ENCODE results near the gene ZNF132.
"Not testable (repeated sequence)": the region's sequence is repeated elsewhere in the genome, so short reads cannot be mapped to it uniquely, and the experiment has no call there.

The ZNF132 gene

GRCh38 chr19:58439576-58440554, at the start of gene ZNF132:
Gene ZNF132, minus strand, starts transcription at chr19:58440153. Its CDS starts 332 bp downstream, at chr19:58439821.
- peak; percentile 93 for DNase-seq

GRCh38 chr19:58484349-58484748, 44.4 kb upstream of the ZNF132 start:
- not testable (repeated sequence) for DNase-seq

GRCh38 chr19:58483776-58484175, 43.8 kb upstream of the ZNF132 start:
- no peak for DNase-seq

- DNase-seq, result no peak
Measured at GRCh38 chr19:58482372-58482771, 42.4 kb upstream of the ZNF132 start.

GRCh38 chr19:58480831-58481230, 40.9 kb upstream of the ZNF132 start:
- no peak for DNase-seq

GRCh38 chr19:58480481-58480830, 40.5 kb upstream of the ZNF132 start:
- DNase-seq, result no peak

- DNase-seq, result no peak
Measured at GRCh38 chr19:58479736-58480480, 40.0 kb upstream of the ZNF132 start.

- DNase-seq, result no peak
Measured at GRCh38 chr19:58479303-58479702, 39.4 kb upstream of the ZNF132 start.

- DNase-seq, result no peak
Measured at GRCh38 chr19:58477871-58478270, 37.9 kb upstream of the ZNF132 start.

GRCh38 chr19:58477130-58477529, 37.2 kb upstream of the ZNF132 start:
- no peak for DNase-seq

GRCh38 chr19:58476498-58477015, 36.6 kb upstream of the ZNF132 start:
- DNase-seq, result no peak

- DNase-seq, result peak; percentile 96
Measured at GRCh38 chr19:58475714-58476497, 36.0 kb upstream of the ZNF132 start, which contains the start of gene ZNF446. Gene ZNF446, plus strand, starts transcription at chr19:58476352. Its CDS starts 867 bp downstream, at chr19:58477219.

GRCh38 chr19:58474997-58475713, 35.2 kb upstream of the ZNF132 start:
- no peak for DNase-seq

GRCh38 chr19:58474291-58474996, 34.5 kb upstream of the ZNF132 start:
- DNase-seq, result no peak

- no peak for DNase-seq
Measured at GRCh38 chr19:58473775-58474174, 33.8 kb upstream of the ZNF132 start.

- DNase-seq, result no peak
Measured at GRCh38 chr19:58471736-58472135, 31.8 kb upstream of the ZNF132 start.

GRCh38 chr19:58470837-58471543, 31.0 kb upstream of the ZNF132 start:
- not testable (repeated sequence) for DNase-seq

GRCh38 chr19:58469241-58470013, 29.5 kb upstream of the ZNF132 start:
- no peak for DNase-seq

- DNase-seq, result no peak
Measured at GRCh38 chr19:58468216-58468839, 28.4 kb upstream of the ZNF132 start.

Measured in RPMI8226 (cell line).